D341Med (cell line): ENCODE measurements around the gene CYP46A1.
A peak's percentile ranks its signal among the peaks of the same experiment; 100 is the strongest.

Source experiments
- DNase-seq: peaks from one replicate; pipeline ENCODE4 v3.0.0; 2012; ENCODE audit warnings: low spot score

Gene CYP46A1

GRCh38 chr14:99729991-99730875, 46.1 kb downstream of the CYP46A1 start:
- DNase-seq, result peak; percentile 96

DNA sequence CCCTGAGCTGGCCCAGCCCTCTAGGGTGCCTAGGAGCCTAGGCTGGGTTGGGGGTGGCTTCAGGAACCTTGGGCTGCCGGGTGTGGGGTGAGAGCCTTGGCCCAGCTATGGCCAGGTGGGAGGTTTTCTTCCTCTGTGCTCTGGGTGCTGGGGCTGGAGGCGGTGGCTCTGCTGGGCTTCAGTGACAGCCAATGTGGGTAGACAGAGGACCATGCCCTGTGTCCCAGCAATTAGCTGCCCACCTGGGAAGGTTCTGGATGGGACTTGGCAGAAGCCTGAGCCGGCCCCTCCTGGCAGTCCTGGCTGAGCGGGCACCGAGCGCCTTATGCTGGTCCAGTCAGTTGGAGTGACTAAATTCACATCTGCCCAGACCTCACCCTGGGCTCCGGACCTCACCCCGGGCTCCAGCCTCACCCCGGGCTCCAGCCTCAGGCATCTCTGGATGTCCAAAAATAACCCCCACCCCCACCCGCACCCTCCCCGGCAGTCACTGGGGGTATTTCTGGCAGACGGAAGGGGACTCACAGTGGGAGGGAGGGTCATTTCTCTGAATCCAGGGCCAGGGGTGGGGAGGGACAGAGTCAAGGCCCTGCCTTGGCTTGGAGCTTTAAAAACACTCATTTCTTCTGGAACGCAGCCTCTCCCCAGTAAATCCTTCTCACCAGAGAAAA, 46.9 kb downstream of the CYP46A1 start:
- no peak for DNase-seq

- no peak for DNase-seq
Observed at GRCh38 chr14:99731547-99732435, 47.7 kb downstream of the CYP46A1 start.

DNA sequence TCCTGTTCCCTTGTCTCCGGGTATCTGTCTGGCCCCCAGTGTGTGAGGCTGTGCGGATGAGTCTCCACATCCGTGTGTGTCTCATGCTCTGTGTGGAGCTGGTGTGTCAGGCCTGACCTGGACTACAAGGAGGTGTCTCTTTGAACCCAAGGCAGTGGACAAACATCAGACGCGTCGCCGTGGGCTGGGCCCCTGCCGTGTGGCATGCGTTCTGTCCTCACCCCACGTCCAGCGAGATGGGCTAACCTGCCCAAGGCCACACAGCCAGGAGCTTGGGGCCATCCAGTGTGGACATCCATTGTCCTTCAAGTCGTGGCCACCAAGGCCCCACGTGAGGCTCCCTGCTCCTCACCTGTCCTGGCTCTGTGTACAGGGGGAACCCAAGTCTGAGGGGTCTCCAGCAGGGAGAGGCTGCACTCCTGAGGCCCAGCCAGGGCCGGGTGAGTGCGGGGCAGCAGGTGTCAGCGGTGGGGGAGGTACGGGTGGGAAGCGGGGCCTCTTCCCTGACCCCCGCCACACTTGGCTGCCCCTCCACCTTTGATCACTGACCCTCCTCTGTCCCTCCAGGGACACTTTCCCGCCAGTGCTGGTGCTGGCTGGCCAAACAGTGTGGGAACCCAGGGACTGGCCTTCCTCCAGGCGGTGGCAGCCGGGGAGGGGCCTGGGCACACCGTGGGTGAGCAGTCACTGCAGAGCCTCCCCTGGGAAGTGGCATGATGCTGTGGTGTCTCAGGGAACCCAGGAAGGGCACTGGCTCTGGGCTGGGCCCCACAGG, 48.5 kb downstream of the CYP46A1 start:
- no peak for DNase-seq

DNA sequence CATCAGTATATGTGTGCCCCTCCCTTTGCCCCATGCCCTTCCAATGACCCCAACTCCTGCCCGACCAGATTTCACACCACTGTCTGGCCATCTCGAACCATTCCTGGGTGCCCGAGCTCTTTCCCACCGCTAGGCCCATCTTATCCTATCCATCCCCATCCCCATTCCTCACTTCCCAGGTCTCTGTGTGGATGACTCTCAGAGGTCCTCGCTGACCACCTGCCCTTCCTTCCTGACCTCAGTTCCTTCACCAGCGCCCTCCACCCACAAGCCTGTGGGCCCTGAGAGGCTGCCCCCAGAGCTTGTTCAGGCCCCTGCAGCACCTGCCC, 49.1 kb downstream of the CYP46A1 start:
- no peak for DNase-seq

GRCh38 chr14:99733540-99734405, 49.7 kb downstream of the CYP46A1 start:
- no peak for DNase-seq

DNA sequence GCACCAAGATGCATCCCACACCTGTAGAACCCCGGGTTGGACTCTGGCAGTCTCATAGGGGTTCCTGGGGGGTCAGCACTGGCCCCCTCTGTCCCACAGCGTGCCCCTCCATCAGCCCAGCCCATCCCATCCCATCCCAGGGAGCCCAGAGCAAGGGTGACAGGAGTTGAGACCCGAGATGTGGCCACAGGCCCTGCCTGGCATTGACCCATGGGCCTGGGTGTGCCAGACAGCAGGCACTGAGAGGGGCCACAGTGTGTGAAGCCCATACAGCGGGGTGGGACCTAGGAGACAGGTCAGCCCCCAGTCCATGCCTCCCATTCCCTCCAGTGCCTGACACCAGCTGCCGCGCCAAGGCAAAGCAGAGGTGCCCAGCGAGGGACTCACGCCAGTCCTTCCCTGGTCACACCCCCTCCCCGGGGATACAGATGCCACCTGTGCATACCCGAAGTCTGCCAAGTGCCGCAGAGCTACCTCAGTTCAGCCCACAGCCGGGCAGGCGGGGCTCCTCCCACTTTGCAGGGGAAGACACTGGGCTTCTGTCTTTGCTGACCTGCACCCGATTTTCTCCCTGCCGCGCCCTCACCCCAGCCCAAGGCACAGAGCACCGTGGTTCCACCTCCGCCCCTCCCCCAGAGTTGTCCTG, 50.4 kb downstream of the CYP46A1 start:
- DNase-seq, result no peak

DNA sequence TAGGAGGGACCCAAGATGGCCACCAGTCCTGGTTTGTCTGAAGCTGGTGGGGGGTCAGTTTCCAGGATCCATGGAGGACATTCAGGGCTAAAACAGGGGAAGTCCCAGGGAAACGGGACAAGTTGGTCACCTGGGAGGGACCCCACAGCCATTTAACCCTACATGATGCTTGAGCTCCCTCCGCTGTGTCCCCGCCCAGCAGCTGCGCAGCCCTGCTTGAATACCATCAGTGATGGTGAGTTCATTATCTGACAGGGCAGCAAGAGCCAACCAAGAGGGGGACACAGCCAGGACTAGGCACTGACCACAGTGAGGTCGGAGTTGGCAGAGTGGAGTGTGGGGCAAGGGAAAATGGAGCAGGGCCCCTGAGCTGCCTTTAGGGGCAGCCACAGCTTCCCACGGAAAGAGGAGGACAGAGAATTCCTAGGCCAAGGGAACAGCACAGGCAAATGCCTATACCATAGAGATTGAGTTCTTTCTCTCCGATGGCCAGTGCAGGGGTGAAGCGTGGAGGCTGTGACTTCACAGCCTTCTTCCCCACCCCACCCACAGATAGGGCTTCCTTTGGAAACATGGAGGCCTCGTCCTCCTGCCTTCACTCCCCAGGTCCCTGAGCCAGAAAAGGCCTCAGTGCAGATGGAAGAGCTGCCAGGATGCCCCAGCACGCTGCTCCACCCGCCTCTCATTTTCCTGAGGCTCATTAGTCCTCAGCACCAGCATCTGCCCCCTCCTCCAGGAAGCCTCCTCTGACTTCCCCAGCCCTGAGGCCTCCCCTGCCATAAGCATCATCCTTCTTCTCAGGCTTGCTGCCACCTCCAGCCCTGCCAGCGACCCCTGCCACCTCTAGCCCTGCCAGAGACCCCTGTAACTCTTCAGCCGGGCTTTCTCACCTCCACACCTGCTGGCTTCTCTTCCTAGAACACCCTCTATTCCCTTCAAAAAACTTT, 51.4 kb downstream of the CYP46A1 start:
- DNase-seq, result no peak

- no peak for DNase-seq
Observed at GRCh38 chr14:99736603-99737371, 52.7 kb downstream of the CYP46A1 start.

GRCh38 chr14:99737451-99737951, 53.4 kb downstream of the CYP46A1 start:
- DNase-seq, result no peak

DNA sequence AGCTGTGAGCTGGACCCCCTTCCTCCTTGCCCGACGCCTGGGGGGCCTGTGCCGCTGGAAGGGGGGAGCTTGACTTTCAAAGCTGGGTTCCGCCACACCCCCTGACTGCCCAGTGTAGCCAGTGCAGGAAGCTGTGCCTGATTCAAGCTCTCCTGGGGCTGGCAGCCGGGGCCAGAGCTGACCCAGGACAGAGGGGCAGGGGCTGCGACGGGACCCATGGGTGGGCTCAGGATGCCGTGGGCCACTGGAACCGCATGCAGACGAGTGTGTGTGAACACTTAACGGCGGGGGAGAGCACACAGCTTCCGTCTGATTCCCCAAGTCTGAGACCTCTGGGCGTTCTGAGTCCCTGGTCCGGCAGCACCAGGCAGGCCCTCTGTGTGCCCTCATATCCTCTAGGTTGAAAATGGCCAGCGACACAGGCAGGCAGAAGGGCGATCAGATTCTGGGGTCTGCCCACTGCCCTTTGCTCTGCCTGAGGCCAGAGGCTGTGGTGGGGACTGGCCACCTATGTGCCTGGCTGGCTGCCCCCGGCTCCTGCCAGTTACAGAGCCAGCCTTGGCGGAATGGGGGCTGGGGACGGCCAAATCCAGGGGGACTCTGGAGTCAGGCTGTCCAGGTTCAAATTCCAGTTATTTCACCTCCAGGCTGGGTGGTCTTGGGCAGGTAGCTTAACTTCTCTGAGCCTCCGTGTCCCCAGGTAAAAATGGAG, 54.0 kb downstream of the CYP46A1 start:
- DNase-seq, result no peak

DNA sequence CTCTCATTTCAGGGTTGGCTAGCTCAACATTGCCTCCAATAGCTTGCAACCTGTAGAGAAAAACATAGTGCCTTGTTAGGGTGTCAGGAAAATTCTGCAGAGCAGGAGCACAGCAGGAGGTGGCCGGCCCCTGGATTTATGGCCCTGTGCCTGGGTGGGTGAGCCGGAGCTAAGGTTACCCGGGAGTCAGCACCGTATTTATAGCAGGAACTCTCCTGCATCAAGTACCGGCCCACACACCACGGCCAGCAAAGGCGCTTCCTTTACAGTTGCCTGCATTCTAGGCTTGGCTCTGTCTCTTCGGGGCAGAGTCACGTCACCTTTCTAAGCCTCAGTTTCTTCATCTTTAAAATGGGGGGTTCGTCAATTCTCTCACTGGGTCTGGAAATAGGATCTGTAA, 56.3 kb downstream of the CYP46A1 start:
- no peak for DNase-seq

- no peak for DNase-seq
Observed at GRCh38 chr14:99741227-99741976, 57.3 kb downstream of the CYP46A1 start.

DNA sequence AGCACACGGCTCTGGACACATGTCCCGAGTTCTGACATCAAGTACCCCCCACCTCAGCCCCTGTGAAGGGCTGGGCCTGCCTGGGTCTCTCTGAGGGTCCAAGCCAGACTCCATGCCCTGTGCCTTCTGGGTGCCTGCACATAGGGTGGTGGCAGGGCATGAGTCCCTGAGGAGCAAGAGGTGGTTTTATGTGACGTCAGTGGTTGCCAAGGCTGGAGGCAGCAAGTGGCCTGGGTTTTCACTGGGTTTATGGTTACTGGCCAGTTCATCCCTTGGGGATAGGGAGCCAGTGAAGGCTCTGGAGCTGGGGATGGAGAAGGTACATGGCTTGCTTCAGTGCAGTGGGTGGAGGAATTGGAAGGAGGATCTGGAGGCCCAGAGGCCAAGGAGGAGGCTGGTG, 58.0 kb downstream of the CYP46A1 start:
- no peak for DNase-seq

DNA sequence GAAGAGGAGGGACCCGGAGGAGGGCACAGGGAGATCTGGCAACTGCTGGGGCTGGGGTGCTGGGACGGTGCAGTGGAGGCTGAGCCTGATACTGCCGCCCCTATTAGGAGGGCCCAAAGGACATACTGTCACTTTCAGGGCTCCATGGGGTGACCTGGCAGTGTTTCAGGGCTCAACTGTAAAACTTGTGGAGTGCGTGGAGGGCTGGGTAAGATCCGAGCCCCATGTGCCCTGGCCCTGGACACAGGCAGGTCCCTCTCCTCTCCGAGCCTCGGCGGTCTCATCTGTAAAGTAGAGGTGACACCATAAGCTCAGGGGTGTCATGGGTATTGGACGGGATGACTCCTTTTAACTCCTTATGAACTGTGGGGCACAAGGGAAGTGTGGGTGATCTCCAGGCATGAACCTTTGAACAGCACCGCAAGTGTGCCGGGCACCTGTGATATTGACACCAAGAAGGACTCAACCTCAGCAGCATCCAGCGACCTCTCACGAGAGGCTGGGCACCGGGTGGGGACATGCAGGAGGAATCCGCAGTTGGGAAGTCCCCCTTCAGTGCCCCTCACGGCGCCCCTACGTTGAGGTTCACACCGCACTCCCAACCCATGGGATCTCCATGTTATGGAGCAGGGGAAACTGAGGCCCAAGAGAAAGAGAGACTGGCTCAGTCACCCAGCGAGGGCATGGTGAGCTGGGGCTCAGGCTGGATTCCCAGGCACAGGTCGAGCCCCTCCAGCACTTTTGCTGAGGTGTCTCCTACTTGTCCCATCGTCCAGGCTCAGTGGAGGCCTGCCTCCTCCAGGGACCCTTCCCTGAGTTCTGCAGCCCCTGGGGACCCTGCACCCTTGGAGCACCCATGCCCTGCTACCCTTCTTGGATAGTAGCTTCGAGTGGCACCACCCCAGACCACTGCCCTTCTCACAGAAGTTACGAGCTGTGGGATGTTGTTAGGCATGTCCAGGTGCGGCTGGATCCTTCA, 58.7 kb downstream of the CYP46A1 start:
- no peak for DNase-seq
